HG03159 (cell line): ENCODE results near the gene MAP3K13.

Experiments
- ATAC-seq: cut with Tn5 transposase; IDR thresholded peaks from one replicate; pipeline ENCODE4 v1.9.1; 2021; ENCODE audit warnings: mild to moderate bottlenecking, moderate library complexity; ENCODE audit not compliant: unreplicated experiment

Gene MAP3K13

DNA sequence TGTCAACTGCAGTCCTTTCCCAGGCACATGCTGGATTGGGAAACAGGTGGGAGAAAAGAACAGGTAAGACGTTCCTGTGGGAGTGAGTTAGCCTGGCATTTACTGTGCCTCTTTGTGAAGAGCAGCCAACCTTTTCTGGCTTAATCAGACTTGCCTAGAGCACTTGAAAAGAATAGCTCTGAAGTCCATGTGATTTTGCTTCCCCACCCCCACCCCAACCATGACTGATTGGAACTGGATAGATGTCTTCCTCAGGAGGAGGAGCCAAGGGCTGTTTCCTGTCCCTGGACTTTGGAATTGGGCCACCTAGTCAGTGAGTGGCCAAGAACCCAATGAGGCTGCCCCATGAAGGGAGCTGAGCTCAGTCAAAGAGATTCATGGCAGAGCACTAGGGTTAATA, 140.6 kb downstream of the MAP3K13 start:
- no peak for ATAC-seq

DNA sequence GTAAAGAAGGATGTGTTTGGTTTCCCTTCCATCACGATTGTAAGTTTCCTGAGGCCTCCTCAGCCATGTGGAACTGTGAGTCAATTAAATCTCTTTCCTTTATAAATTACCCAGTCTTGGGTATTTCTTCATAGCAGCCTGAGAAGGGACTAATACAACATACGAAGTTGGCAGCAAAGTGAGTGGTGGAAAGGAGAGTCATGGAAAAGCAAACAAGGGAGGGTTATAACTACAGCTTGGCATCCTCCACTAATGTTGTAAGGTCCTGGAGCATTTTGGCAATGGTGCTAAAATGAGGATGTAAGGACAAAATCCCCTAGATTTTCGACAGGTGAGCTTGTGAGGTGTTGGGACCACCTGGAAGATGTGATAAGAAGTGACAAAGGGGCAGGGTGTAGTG, 141.7 kb downstream of the MAP3K13 start:
- no peak for ATAC-seq

DNA sequence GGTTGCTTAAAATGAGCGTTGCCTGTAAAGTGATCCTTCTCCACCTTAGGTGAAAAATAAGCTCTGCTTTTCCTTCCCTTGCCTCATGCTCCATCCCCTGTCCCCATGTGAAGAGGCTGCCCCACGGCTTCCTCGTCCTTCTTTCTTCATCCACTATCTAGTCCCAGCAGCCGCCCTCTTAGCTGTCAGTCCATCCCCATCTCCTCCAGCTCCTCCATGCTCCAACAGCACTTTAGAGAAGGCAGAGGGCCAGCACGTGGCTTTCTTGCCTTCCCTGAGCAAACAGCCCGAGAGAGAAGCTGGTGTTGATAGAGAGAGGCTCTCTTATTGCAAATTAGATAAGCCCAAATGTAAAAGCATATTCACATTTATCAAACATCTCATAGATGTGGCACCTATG, 144.9 kb downstream of the MAP3K13 start:
- ATAC-seq, result no peak

DNA sequence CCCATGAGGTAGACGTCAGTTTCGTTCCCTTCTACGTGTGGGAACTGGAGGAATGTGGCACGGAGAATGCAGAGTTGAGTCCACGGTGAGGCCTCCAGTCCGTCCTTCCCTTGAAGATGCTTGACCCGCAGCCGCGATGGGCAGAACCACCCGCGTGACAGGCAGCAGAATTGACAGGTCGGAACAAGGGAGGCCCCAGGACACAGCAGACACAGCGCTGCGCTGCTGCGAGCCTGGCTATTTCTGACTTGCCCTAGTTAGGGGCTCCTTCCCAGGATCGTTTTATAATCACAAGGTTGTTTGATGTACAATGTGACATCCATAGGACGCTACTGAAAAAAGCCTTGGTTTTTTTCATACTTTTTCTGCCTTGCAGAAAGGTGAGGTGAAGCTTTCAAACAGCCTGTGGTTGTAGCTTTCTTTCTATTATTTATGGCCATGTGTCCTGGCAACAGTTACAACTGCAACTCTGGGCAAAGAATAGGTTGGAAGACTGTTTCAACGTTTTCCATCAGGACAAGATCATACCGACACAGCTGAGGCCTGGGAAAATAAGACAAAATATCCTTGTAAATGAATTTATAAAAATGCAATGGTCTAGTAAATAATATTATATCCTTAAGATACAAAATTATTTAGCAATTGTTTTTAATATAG, 145.5 kb downstream of the MAP3K13 start:
- no peak for ATAC-seq

DNA sequence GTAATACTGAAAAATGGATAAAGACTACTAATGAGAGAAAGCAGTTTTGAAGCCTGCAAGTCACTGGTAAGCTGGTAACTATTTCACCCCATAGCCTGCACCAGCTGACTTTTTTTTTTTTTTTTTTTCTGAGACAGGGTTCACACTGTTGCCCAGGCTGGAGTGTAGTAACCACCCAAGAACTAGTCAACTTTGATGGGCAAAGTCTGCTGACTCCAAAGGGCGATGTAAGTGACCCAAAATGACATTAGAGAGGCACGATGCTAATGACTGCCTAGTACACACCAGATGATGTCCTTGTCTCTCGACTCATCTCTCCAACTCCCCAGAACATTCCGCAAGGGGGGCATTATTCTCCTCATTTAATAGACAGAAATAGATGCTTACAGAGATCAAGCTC, 148.8 kb downstream of the MAP3K13 start:
- no peak for ATAC-seq

DNA sequence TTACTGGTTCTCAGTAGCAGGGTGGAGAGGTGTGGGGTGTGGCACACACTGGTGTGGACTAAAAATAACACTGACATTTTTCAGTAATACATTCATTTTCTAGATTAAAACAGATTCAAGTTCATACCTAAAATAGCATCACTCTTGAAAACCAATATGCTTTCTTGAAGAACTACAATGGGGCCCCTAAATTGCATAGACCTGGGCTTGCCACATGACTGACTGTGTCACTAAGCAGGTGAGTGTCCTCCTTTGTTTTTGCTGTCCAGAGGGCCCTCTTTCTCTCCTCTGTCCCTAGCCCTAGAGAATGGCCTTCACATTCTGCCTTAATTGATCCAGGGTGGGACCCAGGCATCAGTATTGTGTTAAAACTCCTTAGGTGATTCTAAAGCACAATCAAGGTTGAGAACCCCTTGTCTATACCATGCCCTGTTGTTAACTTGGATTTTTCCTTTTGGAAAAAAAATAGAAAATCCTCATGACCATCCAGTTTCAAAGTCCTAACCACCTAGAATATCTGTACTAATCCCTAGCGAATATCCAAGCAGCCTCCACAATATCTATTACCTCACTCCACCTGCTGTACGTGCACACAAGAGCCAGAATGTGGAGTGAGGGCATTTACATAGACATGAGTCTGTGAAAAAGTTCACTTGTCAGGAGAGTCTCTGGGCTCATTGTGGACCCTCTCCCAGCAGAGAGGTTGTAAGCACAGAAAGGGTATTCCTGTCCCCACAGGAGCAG, 154.6 kb downstream of the MAP3K13 start:
- ATAC-seq, result no peak

DNA sequence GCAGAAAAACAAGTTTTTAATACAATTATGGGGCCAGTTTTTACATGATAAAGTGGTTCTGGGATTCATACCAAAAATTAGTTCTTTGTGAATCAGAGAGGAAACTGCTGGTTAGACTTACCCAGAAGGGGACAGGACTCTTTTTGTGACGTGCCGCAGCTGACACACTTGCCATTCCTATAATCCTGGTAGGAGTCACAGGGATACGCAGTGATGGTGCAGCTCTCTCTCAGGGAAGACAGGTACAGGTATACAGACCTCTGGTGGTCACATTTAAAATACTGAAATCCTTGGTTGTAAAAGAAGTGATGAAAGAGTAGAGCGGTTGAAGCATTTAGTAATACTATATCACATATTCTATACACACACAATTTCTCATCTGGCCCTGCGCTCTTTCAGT, 156.1 kb downstream of the MAP3K13 start:
- ATAC-seq, result no peak

DNA sequence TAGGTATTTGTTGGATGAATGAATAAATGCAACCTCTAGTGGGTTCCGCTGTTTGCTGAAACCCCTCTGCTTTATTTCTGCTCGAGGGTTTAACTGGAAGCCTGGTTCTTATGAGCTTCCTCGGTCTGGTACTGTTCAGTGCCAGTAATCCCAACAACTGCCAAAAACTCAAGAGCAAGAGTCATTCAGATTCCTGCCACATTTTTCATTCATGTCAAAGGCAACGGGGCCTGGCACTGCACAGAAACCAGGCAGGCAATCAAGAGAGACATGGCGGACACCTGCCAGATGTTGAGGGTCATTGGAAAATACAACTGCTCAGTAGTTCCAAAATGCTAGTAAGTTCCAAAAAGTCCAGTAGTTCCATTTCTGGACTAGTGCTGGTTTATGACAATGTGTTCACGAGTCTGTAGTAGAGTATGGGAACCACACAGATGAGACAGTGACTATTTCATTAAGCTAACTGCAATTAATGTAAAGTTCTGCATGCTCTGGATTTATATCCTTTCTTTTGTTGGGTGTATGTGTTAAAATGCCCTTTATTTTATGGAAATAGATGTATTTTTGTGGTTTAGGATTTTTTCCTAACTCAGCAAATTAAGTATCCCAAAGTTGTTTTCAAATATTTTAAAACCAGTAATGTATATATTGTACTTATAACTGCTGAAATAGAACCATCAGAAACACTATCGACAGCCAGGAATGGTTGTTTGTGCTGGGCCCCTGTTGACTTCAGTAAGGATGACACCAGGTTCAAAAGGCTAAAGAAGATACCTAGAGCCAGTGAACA, 158.6 kb downstream of the MAP3K13 start:
- no peak for ATAC-seq

DNA sequence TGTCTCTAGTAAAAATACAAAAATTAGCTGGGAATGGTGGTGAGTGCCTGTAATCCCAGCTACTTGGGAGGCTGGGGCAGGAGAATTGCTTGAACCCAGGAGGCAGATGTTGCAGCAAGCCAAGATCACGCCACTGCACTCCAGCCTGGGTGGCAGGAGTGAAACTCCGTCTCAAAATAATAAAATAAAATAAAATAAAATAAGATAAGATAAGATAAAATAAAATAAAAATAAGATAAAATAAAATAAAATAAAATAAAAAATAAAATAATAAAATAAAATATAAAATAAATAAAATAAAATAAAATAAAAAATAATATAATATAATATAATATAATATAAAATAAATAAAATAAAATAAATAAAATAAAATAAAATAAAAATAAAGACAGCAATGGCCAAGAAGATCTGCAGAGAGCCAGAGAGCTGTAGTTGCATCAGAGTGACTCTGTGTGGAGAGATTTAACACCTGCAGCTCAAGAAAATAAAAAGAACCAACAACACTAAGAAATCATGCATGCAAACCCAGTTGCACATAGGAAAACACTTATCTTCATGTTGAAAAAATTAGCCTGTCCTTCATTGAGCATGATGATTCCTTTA, 163.5 kb downstream of the MAP3K13 start:
- no peak for ATAC-seq

DNA sequence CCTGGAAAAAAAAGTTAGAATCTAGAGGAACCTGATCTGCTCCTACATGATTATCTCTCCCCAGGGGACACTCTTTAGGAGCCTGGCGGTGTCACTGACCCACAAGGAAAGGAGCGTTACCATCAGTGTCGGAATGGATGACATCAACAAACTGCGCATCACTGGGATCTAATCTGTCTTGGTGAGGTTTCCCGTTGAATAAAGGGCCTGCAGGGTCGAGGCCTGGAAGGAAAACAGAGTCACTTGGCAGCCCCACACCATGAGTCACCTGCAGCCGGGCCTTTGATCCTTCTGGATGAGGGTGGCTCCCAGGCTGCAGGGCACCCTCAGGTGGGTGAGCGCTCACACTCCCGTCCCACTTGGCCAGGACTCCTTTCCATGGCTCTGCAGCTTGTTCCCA, 164.4 kb downstream of the MAP3K13 start:
- no peak for ATAC-seq

DNA sequence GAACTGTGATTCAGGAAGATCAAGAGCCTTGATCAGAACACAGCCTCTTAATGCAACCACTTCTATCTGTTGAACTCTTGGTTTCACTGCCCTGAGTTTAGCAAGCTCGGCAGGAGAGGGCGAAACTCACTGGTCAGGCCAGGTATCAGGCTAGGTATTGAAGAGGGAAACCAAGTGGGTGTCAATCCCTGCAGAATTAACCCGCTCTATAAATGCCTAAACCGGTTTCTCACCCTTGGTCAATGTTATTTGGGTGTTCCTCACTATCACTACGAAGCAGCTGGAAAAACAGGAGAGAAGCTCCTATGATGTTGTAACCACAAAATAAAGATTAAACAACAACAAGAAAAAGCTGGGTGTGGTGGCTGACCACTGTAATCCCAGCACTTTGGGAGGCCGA, 165.6 kb downstream of the MAP3K13 start:
- no peak for ATAC-seq

DNA sequence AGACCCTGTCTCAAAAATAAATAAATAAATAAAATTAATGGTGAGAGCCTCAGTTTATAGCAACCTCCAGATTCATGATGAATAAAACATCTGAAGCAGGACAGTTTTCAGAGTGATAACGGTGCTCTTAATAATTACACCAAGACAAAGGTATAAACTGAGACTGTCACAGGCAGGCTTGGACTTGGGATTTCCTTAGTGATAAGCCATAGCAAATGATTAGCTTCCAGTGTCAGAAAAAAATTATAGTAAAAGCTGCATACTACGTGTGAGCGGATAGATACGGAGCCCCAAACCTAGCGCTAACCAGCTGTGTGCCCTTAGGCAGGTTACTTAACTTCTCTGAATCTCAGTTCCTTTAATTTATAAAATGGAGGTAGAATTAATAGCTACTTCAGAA, 167.9 kb downstream of the MAP3K13 start:
- no peak for ATAC-seq

DNA sequence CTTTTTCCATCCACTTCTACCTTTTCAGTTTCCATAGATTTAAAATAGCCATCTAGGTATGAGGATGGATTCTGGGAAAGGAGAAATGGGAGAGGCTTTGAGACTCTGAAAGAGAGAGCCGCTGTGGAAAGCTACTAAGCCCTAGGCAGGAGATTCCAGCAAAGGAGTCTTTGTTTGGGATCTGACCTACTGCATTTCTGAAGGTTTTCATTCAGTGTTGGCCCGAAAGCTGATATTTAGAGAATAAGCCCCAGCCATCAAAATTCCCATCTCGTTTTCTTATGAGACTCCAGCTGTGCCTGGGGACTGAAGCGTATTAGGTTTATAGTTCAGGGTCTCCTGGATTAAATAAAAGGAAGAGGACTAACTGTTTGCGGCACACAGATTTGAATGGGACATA, 170.0 kb downstream of the MAP3K13 start:
- ATAC-seq, result no peak

DNA sequence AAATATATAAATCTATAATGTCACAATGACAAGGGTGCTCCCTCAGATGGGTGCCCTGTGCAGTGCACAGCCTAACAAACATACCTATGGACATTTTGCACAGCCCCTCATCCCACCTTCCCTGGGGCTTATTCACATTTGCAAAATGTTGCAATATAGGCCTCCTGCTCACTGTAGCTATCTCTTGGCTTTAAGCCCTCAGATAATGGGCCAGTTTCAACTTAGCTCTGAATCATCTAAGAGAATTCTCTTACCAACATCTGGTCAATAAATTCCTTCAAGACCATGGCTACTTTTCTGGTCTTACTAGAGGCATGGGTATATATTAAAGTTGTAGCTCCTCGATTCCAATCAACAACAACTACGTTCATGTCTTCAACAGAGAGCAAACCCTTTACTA, 171.6 kb downstream of the MAP3K13 start:
- no peak for ATAC-seq

DNA sequence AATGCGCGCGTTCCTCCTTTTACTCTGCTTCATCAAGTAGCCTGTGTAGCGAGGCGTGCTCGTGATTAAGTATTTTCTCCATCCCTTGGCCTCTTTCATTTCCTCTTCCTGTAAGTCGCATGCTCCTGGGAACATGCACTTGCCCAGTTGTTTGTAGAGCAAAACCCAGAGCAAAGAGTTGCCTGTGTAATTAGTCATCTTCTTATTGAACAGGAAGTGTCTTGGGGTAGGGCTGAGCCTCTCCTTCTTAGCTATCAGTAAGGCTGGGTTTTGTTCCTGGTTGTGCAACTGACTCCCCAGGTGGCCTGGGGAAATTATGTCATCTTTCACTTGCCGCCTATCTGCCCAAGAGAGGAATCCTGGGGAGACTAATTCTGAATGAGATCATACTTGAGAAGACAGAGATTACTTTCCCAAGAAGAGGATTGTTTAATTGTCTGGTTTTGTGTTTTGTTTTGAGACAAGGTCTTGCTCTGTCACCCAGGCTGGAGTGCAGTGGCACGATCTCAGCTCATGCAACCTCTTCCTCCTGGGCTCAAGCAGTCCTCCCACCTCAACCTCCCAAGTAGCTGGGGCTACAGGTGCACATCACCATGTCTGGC, 174.5 kb downstream of the MAP3K13 start:
- peak; percentile 97 for ATAC-seq
